DOHH2 (cell line): ENCODE results near the gene KIAA0040.

Experiments used
- EZH2phosphoT487 ChIP-seq: fragments of 200-600 bp; sonication (generic); IDR thresholded peaks from 2 replicates; pipeline ENCODE4 v1.6.1; 2017; ENCODE audit warnings: borderline replicate concordance, mild to moderate bottlenecking, antibody characterized with exemption, low read length, moderate library complexity, mixed read lengths
- TF ChIP-seq, protein P1 (sequence below): fragments of 200-600 bp; sonication (generic); IDR thresholded peaks from one replicate; pipeline ENCODE4 v1.5.1; 2014; ENCODE audit warnings: antibody characterized with exemption, mild to moderate bottlenecking, low read depth, low read length; ENCODE audit not compliant: poor library complexity, severe bottlenecking

DNA sequence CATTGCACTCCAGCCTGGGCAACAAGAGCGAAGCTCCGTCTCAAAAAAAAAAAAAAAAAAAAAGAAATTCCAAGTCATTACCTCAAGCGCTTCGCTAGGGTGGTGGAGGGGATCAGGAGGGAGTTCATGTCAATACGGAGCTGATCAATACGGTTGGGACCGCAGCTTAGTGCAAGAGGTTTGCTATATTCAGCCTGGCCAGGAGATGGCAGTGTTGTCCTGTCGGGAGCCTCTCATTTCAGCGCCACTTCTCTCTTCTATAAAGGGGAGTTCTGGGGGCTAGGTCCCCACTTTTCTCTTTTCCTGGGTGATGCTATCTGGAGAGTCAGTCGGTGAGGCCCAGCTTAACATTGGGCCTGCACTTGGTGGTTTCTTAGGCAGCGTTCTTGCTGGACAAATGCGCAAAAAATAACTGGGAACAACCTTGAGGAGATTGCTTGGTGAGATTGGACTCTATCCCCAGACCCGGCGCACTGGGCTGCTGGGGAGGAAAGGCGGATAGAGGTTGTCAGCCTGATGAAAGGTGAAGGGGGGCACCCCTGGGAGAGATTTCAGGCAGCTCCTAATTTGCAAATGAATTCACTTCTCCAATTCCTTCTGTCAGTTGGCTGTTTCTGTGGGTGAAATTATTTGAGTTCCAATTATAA lies 40.4 kb downstream of the KIAA0040 start:
- TF ChIP-seq, protein P1, sequence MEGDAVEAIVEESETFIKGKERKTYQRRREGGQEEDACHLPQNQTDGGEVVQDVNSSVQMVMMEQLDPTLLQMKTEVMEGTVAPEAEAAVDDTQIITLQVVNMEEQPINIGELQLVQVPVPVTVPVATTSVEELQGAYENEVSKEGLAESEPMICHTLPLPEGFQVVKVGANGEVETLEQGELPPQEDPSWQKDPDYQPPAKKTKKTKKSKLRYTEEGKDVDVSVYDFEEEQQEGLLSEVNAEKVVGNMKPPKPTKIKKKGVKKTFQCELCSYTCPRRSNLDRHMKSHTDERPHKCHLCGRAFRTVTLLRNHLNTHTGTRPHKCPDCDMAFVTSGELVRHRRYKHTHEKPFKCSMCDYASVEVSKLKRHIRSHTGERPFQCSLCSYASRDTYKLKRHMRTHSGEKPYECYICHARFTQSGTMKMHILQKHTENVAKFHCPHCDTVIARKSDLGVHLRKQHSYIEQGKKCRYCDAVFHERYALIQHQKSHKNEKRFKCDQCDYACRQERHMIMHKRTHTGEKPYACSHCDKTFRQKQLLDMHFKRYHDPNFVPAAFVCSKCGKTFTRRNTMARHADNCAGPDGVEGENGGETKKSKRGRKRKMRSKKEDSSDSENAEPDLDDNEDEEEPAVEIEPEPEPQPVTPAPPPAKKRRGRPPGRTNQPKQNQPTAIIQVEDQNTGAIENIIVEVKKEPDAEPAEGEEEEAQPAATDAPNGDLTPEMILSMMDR, result peak; percentile 85
- no peak for TF ChIP-seq EZH2phosphoT487
